Endothelial cell of umbilical vein (primary cell): ENCODE results near the gene TOM1L2. TPM values are rescaled to one million over a fixed set of nuclear protein-coding genes. Genes with fewer than 3 reads are reported as not detected.

Source experiments
- BruUV-seq: library from RNA; stranded (reverse); fragments of 400-500 nt; replicated peaks from 2 replicates; lab custom pipeline; 2021; lab: Mats Ljungman, UMichigan
- CTCF ChIA-PET: fragments of 300-600, 350-600 bp; sonication (Branson Sonifier 250); formaldehyde crosslinking; loops from one replicate; lab custom pipeline; 2021; ENCODE audit warnings: antibody characterized with exemption, inconsistent platforms; lab: Charles Lee
- POLR2A ChIA-PET: fragments of 300-600, 350-600 bp; sonication (Branson Sonifier 250); formaldehyde crosslinking; loops from one replicate; lab custom pipeline; 2021; ENCODE audit warnings: antibody characterized with exemption, inconsistent platforms; lab: Charles Lee
- DNase-seq: peaks from one replicate; pipeline ENCODE4 v3.0.0-alpha.2; 2011; ENCODE audit warnings: low read depth, low spot score
- FAIRE-seq: peaks from 2 replicates; lab custom pipeline; 2011; peaks lifted over from hg19 to GRCh38; lab: Jason Lieb, UNC
- H2AFZ ChIP-seq: 2 replicates; pipeline ENCODE4 v1.6.0; 2012; ENCODE audit warnings: low read depth, low read length, control low read depth, inconsistent platforms
- H3K27ac ChIP-seq: 2 replicates; pipeline ENCODE4 v1.5.1; 2011; ENCODE audit warnings: low read depth, mild to moderate bottlenecking, control low read depth, low read length, moderate library complexity; ENCODE audit not compliant: insufficient read depth
- H3K27me3 ChIP-seq, 2 experiments: 2 replicates each; pipeline versions ENCODE4 v1.6.0 to v1.6.1; 2011; ENCODE audit warnings: low read length in 2 of 2, mixed read lengths in 1 of 2; ENCODE audit not compliant: control insufficient read depth in 2 of 2, insufficient read depth in 2 of 2
- H3K36me3 ChIP-seq, 2 experiments: 2 replicates in 1 of 2; 3 replicates in 1 of 2; pipeline ENCODE4 v1.5.1; 2011; ENCODE audit warnings: low read length in 2 of 2, mild to moderate bottlenecking in 1 of 2, moderate library complexity in 1 of 2; ENCODE audit not compliant: control insufficient read depth in 2 of 2, insufficient read depth in 2 of 2; ENCODE audit errors: extremely low read depth in 1 of 2
- H3K4me1 ChIP-seq: 3 replicates; pipeline ENCODE4 v1.5.1; 2011; ENCODE audit warnings: mild to moderate bottlenecking, low read length; ENCODE audit not compliant: control insufficient read depth, insufficient read depth; ENCODE audit errors: extremely low read depth
- H3K4me2 ChIP-seq: 2 replicates; pipeline ENCODE4 v1.6.1; 2011; ENCODE audit warnings: low read length, control low read depth, mixed read lengths; ENCODE audit not compliant: insufficient read depth
- H3K4me3 ChIP-seq, 3 experiments: fragments of 200-600 bp in 1 of 3; sonication (generic), shearing (Covaris generic) in 1 of 3; replicated peaks in 1 of 3; 2 replicates each; pipeline ENCODE4 v1.5.1; 2011 to 2016; ENCODE audit warnings: control low read depth in 3 of 3, low read length in 3 of 3, mild to moderate bottlenecking in 2 of 3, inconsistent platforms in 1 of 3, low read depth in 1 of 3, moderate library complexity in 1 of 3; ENCODE audit not compliant: insufficient read depth in 1 of 3
- H3K79me2 ChIP-seq: 2 replicates; pipeline ENCODE4 v1.6.0; 2012; ENCODE audit warnings: low read length, inconsistent platforms; ENCODE audit not compliant: control insufficient read depth, insufficient read depth
- H3K9ac ChIP-seq: replicated peaks from 2 replicates; pipeline ENCODE3; 2011; ENCODE audit warnings: low read length, control low read depth; ENCODE audit not compliant: insufficient read depth; ENCODE audit errors: extremely low read depth
- H3K9me1 ChIP-seq: replicated peaks from 3 replicates; pipeline ENCODE4 v1.6.0; 2011; ENCODE audit warnings: mild to moderate bottlenecking, low read length; ENCODE audit not compliant: control insufficient read depth, insufficient read depth; ENCODE audit errors: extremely low read depth
- H3K9me3 ChIP-seq: replicated peaks from 2 replicates; pipeline ENCODE4 v1.5.1; 2012; ENCODE audit warnings: low read length, inconsistent platforms; ENCODE audit not compliant: control insufficient read depth, insufficient read depth
- H4K20me1 ChIP-seq: replicated peaks from 2 replicates; pipeline ENCODE3; 2011; ENCODE audit warnings: mild to moderate bottlenecking, low read length; ENCODE audit not compliant: control insufficient read depth, insufficient read depth; ENCODE audit errors: extremely low read depth
- EZH2 ChIP-seq: IDR thresholded peaks from 2 replicates; pipeline ENCODE4 v1.6.1; 2012; ENCODE audit warnings: borderline replicate concordance, low read depth, mild to moderate bottlenecking, moderate library complexity, low read length, inconsistent platforms; ENCODE audit not compliant: severe bottlenecking
- FOS ChIP-seq: IDR thresholded peaks from 2 replicates; pipeline ENCODE4 v1.6.1; 2011; ENCODE audit warnings: mild to moderate bottlenecking, low read length, moderate library complexity, borderline replicate concordance; ENCODE audit not compliant: insufficient read depth
- GATA2 ChIP-seq: IDR thresholded peaks from 2 replicates; pipeline ENCODE4 v1.7.0; 2011; ENCODE audit warnings: low read depth, mild to moderate bottlenecking, moderate library complexity, mixed read lengths, low read length; ENCODE audit not compliant: insufficient read length, insufficient read depth
- JUN ChIP-seq: IDR thresholded peaks from 2 replicates; pipeline ENCODE4 v1.6.1; 2011; ENCODE audit warnings: borderline replicate concordance, low read depth; ENCODE audit not compliant: insufficient read length, insufficient read depth
- MYC ChIP-seq: IDR thresholded peaks from one replicate; pipeline ENCODE4 v1.6.1; 2011; ENCODE audit warnings: mild to moderate bottlenecking, low read depth, low read length
- POLR2A ChIP-seq: IDR thresholded peaks from 2 replicates; pipeline ENCODE4 v1.6.1; 2012; ENCODE audit warnings: low read depth, mild to moderate bottlenecking, control low read depth, low read length
- POLR2AphosphoS5 ChIP-seq: IDR thresholded peaks from 2 replicates; pipeline ENCODE4 v1.6.1; 2012; ENCODE audit warnings: low read depth, mild to moderate bottlenecking, control low read depth, low read length, moderate library complexity; ENCODE audit not compliant: insufficient read depth
- dilution Hi-C: fragments of 300-500 bp; cut with MboI; formaldehyde crosslinking; loops from one replicate; pipeline ENCODE4 v1.15.0; 2019; ENCODE audit warnings: low sequenced_read_pairs; ENCODE audit not compliant: extremely low pct_ligation_motif_present
- intact Hi-C: fragments of 100-400 bp; cut with micrococcal nuclease; formaldehyde crosslinking; loops from one replicate; pipeline ENCODE4 v1.10.0; 2022
- polyA plus RNA-seq, 4 experiments: library from polyadenylated mRNA; depleted of rRNA in 3 of 4; stranded (reverse) in 3 of 4; unstranded in 1 of 4; fragments of >200 nt; gene quantifications; 2 replicates each; pipeline versions ENCODE4 v1.2.1 to v1.2.3, GENCODE V29; 2011 to 2012; ENCODE audit warnings: missing spikeins in 1 of 4
- total RNA-seq: library from RNA; stranded (reverse); gene quantifications from 2 replicates; pipeline ENCODE4 v1.2.3, GENCODE V29; 2021
- TF ChIP-seq, protein P1 (sequence below): IDR thresholded peaks from 2 replicates; pipeline ENCODE4 v1.6.1; 2011; ENCODE audit not compliant: insufficient read depth, insufficient read length
- TF ChIP-seq, protein P2 (sequence below), 2 donors: IDR thresholded peaks; 1 replicate in 1 of 2; 2 replicates in 1 of 2; pipeline ENCODE4 v1.5.1; 2011; ENCODE audit warnings: low read length in 2 of 2, mild to moderate bottlenecking in 2 of 2, moderate library complexity in 2 of 2, control low read depth in 1 of 2, inconsistent platforms in 1 of 2, low read depth in 1 of 2; ENCODE audit not compliant: insufficient read depth in 1 of 2; ENCODE audit errors: extremely low read depth in 1 of 2

TOM1L2 gene
- total and polyA plus RNA-seq, 2 donors (not counting 3 experiments of a cell fraction or from before 2014, with no cell fraction given), result 31.7 to 37.6 TPM

DNA sequence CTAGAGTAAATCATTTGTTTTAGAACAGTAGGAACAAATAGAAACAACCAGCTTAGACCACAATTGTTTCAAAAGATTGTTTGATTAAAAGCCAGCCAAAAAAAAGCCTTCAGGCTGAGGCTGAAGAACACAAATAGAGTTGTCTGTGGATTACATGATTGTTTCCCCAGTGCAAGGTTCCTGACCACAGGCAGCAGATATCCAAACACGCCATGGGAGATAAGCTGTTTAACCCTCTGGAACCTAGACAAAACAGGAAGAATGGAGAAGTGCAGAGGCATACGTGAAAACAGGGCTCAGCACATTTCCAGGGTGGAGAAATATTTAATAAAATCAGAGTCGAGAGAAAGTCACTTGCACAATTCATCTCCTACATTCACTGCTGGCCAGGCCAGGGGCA lies 45.8 kb upstream of the TOM1L2 start:
- CTCF ChIA-PET, result interaction anchor here (1.1 to 1.3 kb wide), 2 partner anchors 15 to 99 kb away, joined by 3 to 4 read pairs; no protein-coding TSS in a partner anchor
- Histone ChIP-seq H3K9ac (no peak overlapping the region), H3K27ac (no peak overlapping the region), H3K9me3 (no peaks in the 10 kb centered on the region), H3K4me1 (peaks cover 5% of the 10 kb centered on the region), H3K79me2 (no peaks in the 10 kb centered on the region), H4K20me1 (no peaks in the 10 kb centered on the region), H3K36me3 (peaks cover 0 to 7% of the 10 kb centered on the region in 2 experiments), H3K9me1 (no peaks in the 10 kb centered on the region), H3K4me3 (no peak overlapping the region), H3K4me2 (no peak overlapping the region), H2AFZ (no peak overlapping the region), H3K27me3 (no peaks in the 10 kb centered on the region)
- peak; percentile 55 for FAIRE-seq
- dilution Hi-C loops, result no loop called here
- intact Hi-C loops, result no loop called here
- POLR2A ChIA-PET, result interaction anchor here (1.0 kb wide), 1 partner anchor 45 kb away, joined by 3 read pairs; the partner anchor contains the start of genes DRC3 and TOM1L2
- no TSS peak for BruUV-seq
- TF ChIP-seq GATA2, result peak; percentile 44
- no peak for TF ChIP-seq FOS
- TF ChIP-seq POLR2AphosphoS5, result peak; percentile 39
- DNase-seq, result peak; percentile 82

DNA sequence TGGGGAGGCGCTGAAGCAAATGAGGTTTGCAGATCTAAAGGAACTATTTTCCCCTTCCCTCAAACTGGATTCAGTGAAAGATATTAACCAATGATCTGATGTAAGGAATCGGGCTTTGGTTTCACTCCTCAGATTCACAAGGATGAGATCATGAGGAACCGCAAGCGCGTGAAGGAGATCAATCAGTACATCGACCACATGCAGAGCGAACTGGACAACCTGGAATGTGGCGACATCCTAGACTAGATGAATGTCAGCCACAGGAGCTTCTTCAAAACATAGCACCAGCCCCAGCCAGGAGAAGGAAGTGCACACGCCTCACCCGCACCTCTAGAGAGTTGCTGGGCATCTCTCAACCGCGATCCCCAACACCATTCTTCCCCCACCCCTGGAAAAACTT lies 44.2 kb upstream of the TOM1L2 start:
- FAIRE-seq (no peak), DNase-seq (no peak)
- TF ChIP-seq MYC (no peak), JUN (no peak), EZH2 (no peak), GATA2 (no peak), POLR2AphosphoS5 (no peak), POLR2A (no peak), FOS (no peak)
- TF ChIP-seq, protein P1, sequence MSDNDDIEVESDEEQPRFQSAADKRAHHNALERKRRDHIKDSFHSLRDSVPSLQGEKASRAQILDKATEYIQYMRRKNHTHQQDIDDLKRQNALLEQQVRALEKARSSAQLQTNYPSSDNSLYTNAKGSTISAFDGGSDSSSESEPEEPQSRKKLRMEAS, result no peak
- TF ChIP-seq, protein P2, sequence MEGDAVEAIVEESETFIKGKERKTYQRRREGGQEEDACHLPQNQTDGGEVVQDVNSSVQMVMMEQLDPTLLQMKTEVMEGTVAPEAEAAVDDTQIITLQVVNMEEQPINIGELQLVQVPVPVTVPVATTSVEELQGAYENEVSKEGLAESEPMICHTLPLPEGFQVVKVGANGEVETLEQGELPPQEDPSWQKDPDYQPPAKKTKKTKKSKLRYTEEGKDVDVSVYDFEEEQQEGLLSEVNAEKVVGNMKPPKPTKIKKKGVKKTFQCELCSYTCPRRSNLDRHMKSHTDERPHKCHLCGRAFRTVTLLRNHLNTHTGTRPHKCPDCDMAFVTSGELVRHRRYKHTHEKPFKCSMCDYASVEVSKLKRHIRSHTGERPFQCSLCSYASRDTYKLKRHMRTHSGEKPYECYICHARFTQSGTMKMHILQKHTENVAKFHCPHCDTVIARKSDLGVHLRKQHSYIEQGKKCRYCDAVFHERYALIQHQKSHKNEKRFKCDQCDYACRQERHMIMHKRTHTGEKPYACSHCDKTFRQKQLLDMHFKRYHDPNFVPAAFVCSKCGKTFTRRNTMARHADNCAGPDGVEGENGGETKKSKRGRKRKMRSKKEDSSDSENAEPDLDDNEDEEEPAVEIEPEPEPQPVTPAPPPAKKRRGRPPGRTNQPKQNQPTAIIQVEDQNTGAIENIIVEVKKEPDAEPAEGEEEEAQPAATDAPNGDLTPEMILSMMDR (IDR thresholded peaks at IDR 0.05; ENCODE audit: extremely low read depth in 1 of 2, insufficient read depth in 1 of 2, low read depth in 1 of 2, low read length in 2 of 2), result no peak
- intact Hi-C loops, result no loop called here
- Histone ChIP-seq H3K79me2 (no peaks in the 10 kb centered on the region), H3K9me3 (no peaks in the 10 kb centered on the region), H3K27me3 (no peaks in the 10 kb centered on the region), H3K4me1 (peaks cover 5% of the 10 kb centered on the region), H3K4me3 (no peak overlapping the region), H3K27ac (no peak overlapping the region), H3K9me1 (no peaks in the 10 kb centered on the region), H3K9ac (no peak overlapping the region), H2AFZ (no peak overlapping the region), H4K20me1 (no peaks in the 10 kb centered on the region), H3K4me2 (no peak overlapping the region), H3K36me3 (peaks cover 0 to 7% of the 10 kb centered on the region in 2 experiments)
- CTCF ChIA-PET, result no interaction called here
- POLR2A ChIA-PET, result no interaction called here
- dilution Hi-C loops, result no loop called here
- no TSS peak for BruUV-seq
